Neutrophil (primary cell): ENCODE results near the gene REEP3.

Experiments
- H3K27ac ChIP-seq: fragments of 200-600 bp; sonication (generic); 2 replicates; pipeline ENCODE4 v1.5.1; 2016; ENCODE audit warnings: mild to moderate bottlenecking, moderate library complexity
- H3K27me3 ChIP-seq: fragments of 200-600 bp; sonication (generic); 2 replicates; pipeline ENCODE4 v1.6.0; 2016; ENCODE audit warnings: mild to moderate bottlenecking
- H3K36me3 ChIP-seq: fragments of 200-600 bp; sonication (generic); 2 replicates; pipeline ENCODE4 v1.5.1; 2017
- H3K4me1 ChIP-seq, 2 experiments: fragments of 200-600 bp in 1 of 2; sonication (generic) in 1 of 2; 1 replicate in 1 of 2; 2 replicates in 1 of 2; pipeline versions ENCODE4 v1.5.1 to v1.6.1; 2013 to 2016; ENCODE audit warnings: low read depth in 1 of 2, low read length in 1 of 2, mild to moderate bottlenecking in 1 of 2, moderate library complexity in 1 of 2; ENCODE audit not compliant: control insufficient read depth in 1 of 2, insufficient read depth in 1 of 2
- H3K4me3 ChIP-seq, 2 experiments: fragments of 200-600 bp in 1 of 2; sonication (generic) in 1 of 2; 1 replicate in 1 of 2; 2 replicates in 1 of 2; pipeline ENCODE4 v1.5.1; 2013 to 2016; ENCODE audit warnings: low read depth in 1 of 2, low read length in 1 of 2, mild to moderate bottlenecking in 1 of 2, moderate library complexity in 1 of 2
- H3K9me3 ChIP-seq: fragments of 200-600 bp; sonication (generic); 2 replicates; pipeline ENCODE4 v1.5.1; 2016
- CTCF ChIP-seq: fragments of 200-600 bp; sonication (generic); IDR thresholded peaks from 2 replicates; pipeline ENCODE4 v1.5.1; 2016; ENCODE audit warnings: antibody characterized with exemption

REEP3 gene

DNA sequence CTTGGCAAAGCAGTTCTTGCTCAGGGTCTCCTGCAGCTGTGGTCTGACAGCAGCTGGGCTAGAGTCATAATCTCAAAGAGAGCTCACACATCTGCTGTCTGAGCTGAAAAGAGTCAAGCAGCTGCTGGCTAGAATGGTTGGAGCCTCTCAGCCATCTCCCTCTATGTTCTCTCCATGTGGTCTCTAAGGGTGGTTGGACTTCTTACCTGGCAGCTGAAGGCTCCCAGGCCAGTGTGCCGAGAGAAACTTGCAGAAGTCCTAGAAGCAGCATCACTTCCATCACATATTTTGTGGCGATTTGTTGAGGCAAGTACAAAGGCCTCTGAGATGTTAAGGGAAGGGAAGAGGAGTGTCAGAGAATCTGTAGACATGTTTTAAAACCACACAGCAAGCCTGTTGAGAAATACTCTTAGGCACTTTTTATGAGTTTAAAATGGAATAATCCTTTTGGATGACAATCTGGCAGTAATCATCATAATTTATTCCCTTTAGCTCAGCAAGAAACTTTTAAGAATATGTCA, 93.2 kb downstream of the REEP3 start:
- no peak overlapping the region for H3K27ac ChIP-seq
- no peaks in the 10 kb centered on the region for H3K27me3 ChIP-seq
- peaks cover 6% of the 10 kb centered on the region for H3K36me3 ChIP-seq
- no peak for TF ChIP-seq CTCF
- H3K4me3 ChIP-seq, result no peak overlapping the region
- H3K4me1 ChIP-seq, result no peaks in the 10 kb centered on the region
- H3K9me3 ChIP-seq, result no peaks in the 10 kb centered on the region

GRCh38 chr10:63618552-63618951, 97.4 kb downstream of the REEP3 start:
- H3K27me3 ChIP-seq, result no peaks in the 10 kb centered on the region
- TF ChIP-seq CTCF, result no peak
- H3K36me3 ChIP-seq, result peaks cover 13% of the 10 kb centered on the region
- H3K4me3 ChIP-seq, result no peak overlapping the region
- H3K4me1 ChIP-seq, result no peaks in the 10 kb centered on the region
- no peaks in the 10 kb centered on the region for H3K9me3 ChIP-seq
- H3K27ac ChIP-seq, result no peak overlapping the region

DNA sequence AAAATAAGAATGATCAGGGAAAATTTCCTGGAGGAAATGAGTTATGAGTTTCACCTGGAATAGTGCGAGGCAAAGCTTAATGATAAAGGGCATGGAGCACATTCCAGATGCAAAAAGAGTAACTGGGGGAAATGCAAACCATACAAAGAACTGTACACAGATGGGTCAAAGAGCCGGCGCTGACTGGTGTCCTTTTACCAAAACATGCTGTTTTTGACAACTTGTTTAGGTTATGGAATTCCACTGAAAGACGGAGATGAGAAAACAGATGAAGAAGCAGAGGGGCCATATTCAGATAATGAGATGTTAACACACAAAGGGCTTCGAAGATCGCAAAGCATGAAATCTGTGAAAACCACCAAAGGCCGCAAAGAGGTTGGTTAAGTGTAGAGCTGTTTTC, 98.2 kb downstream of the REEP3 start:
- TF ChIP-seq CTCF, result no peak
- no peak overlapping the region for H3K27ac ChIP-seq
- H3K36me3 ChIP-seq, result peaks cover 13% of the 10 kb centered on the region

GRCh38 chr10:63622097-63622496, 100.9 kb downstream of the REEP3 start:
- no peaks in the 10 kb centered on the region for H3K4me1 ChIP-seq
- H3K27me3 ChIP-seq, result no peaks in the 10 kb centered on the region
- H3K9me3 ChIP-seq, result no peaks in the 10 kb centered on the region
- no peak overlapping the region for H3K27ac ChIP-seq
- no peak for TF ChIP-seq CTCF
- H3K4me3 ChIP-seq, result no peak overlapping the region
- peaks cover 7% of the 10 kb centered on the region for H3K36me3 ChIP-seq

More for the DNA sequence above, 98.2 kb downstream of the REEP3 start:
- Histone ChIP-seq H3K4me3 (no peak overlapping the region), H3K4me1 (no peaks in the 10 kb centered on the region), H3K9me3 (no peaks in the 10 kb centered on the region), H3K27me3 (no peaks in the 10 kb centered on the region)

GRCh38 chr10:63624701-63625100, 103.5 kb downstream of the REEP3 start:
- H3K4me1 ChIP-seq, result peaks cover 23 to 24% of the 10 kb centered on the region in 2 experiments
- no peak overlapping the region for H3K27ac ChIP-seq
- no peaks in the 10 kb centered on the region for H3K9me3 ChIP-seq
- H3K4me3 ChIP-seq, result no peak overlapping the region
- peaks cover 7% of the 10 kb centered on the region for H3K36me3 ChIP-seq
- H3K27me3 ChIP-seq, result no peaks in the 10 kb centered on the region
- TF ChIP-seq CTCF, result no peak

- no peak for TF ChIP-seq CTCF
- Histone ChIP-seq H3K27ac (no peak overlapping the region), H3K27me3 (peaks cover 14% of the 10 kb centered on the region), H3K4me3 (no peak overlapping the region), H3K4me1 (peaks cover 36 to 40% of the 10 kb centered on the region in 2 experiments), H3K9me3 (no peaks in the 10 kb centered on the region), H3K36me3 (no peaks in the 10 kb centered on the region)
Measured at GRCh38 chr10:63627396-63627795, 106.2 kb downstream of the REEP3 start.
